H7 (cell line): ENCODE results near the gene RNF227. TPM values are rescaled to one million over a fixed set of nuclear protein-coding genes. Genes with fewer than 3 reads are reported as not detected.
"Not testable (repeated sequence)": the region's sequence is repeated elsewhere in the genome, so short reads cannot be mapped to it uniquely, and the experiment has no call there.

Source experiments
- DNase-seq: peaks from one replicate; pipeline ENCODE4 v3.0.0; 2012
- H3K27me3 ChIP-seq: 2 replicates; pipeline ENCODE4 v1.6.0; 2011; ENCODE audit warnings: mild to moderate bottlenecking, low read length; ENCODE audit not compliant: control insufficient read depth, insufficient read depth
- H3K36me3 ChIP-seq: replicated peaks from 2 replicates; pipeline ENCODE4 v1.5.1; 2011; ENCODE audit warnings: low read length; ENCODE audit not compliant: control insufficient read depth, insufficient read depth
- H3K4me3 ChIP-seq: 2 replicates; pipeline ENCODE4 v1.5.1; 2011; ENCODE audit warnings: low read depth, mild to moderate bottlenecking, control low read depth, low read length, moderate library complexity; ENCODE audit not compliant: insufficient read depth
- total RNA-seq: library from RNA; depleted of rRNA; stranded (reverse); fragments of >200 nt; shearing (Covaris generic); gene quantifications from 2 replicates; pipeline ENCODE4 v1.2.3, GENCODE V29; 2014; rRNA removed

RNF227 gene
- 0.17 and 2.0 TPM in 2 replicates for total RNA-seq

- peak; percentile 95 for DNase-seq
- Histone ChIP-seq H3K27me3 (peaks cover 43% of the 10 kb centered on the region), H3K4me3 (peak within 1 kb of the TSS; percentile 58), H3K36me3 (no peaks in the 10 kb centered on the region)
These were observed at the start of gene RNF227 for GRCh38 chr17:7915611-7916384. Gene RNF227 (minus strand): TSS chr17:7916289. CDS start chr17:7916195, 94 bp downstream.

GRCh38 chr17:7961421-7961820, 45.3 kb upstream of the RNF227 start:
- Histone ChIP-seq H3K36me3 (no peaks in the 10 kb centered on the region), H3K27me3 (no peaks in the 10 kb centered on the region), H3K4me3 (no peak overlapping the region)
- no peak for DNase-seq

GRCh38 chr17:7959503-7960253, 43.6 kb upstream of the RNF227 start:
- no peaks in the 10 kb centered on the region for H3K27me3 ChIP-seq
- no peaks in the 10 kb centered on the region for H3K36me3 ChIP-seq
- no peak for DNase-seq

GRCh38 chr17:7956228-7956965, 40.3 kb upstream of the RNF227 start:
- Histone ChIP-seq H3K4me3 (no peak overlapping the region), H3K27me3 (no peaks in the 10 kb centered on the region), H3K36me3 (no peaks in the 10 kb centered on the region)
- no peak for DNase-seq

More at GRCh38 chr17:7959503-7960253, 43.6 kb upstream of the RNF227 start:
- no peak overlapping the region for H3K4me3 ChIP-seq

- Histone ChIP-seq H3K36me3 (no peaks in the 10 kb centered on the region), H3K27me3 (no peaks in the 10 kb centered on the region), H3K4me3 (no peak overlapping the region)
- DNase-seq, result no peak
These were observed 39.5 kb upstream of the RNF227 start for GRCh38 chr17:7955414-7956227.

- H3K4me3 ChIP-seq, H3K27me3 ChIP-seq, H3K36me3 ChIP-seq, DNase-seq: not testable (repeated sequence)
These were observed 37.2 kb upstream of the RNF227 start for GRCh38 chr17:7953266-7953665.

- no peak for DNase-seq
- Histone ChIP-seq H3K27me3 (no peaks in the 10 kb centered on the region), H3K36me3 (peaks cover 3% of the 10 kb centered on the region; the same call in 1 of the 2 replicates), H3K4me3 (no peak overlapping the region)
These were observed 35.2 kb upstream of the RNF227 start for GRCh38 chr17:7951143-7951792.

GRCh38 chr17:7950578-7950977, 34.5 kb upstream of the RNF227 start:
- Histone ChIP-seq H3K36me3 (peaks cover 6% of the 10 kb centered on the region), H3K27me3 (no peaks in the 10 kb centered on the region), H3K4me3 (no peak overlapping the region)
- DNase-seq, result no peak

GRCh38 chr17:7947651-7948050, 31.6 kb upstream of the RNF227 start:
- DNase-seq, result no peak
- Histone ChIP-seq H3K36me3 (peaks cover 15% of the 10 kb centered on the region), H3K4me3 (no peak overlapping the region), H3K27me3 (no peaks in the 10 kb centered on the region)

- Histone ChIP-seq H3K36me3 (peaks cover 15% of the 10 kb centered on the region), H3K4me3 (no peak overlapping the region), H3K27me3 (no peaks in the 10 kb centered on the region)
- DNase-seq, result no peak
These were observed 30.4 kb upstream of the RNF227 start for GRCh38 chr17:7946441-7946840.

GRCh38 chr17:7945651-7946050, 29.6 kb upstream of the RNF227 start:
- no peak overlapping the region for H3K4me3 ChIP-seq
- DNase-seq, result no peak
- H3K27me3 ChIP-seq, result no peaks in the 10 kb centered on the region
- peaks cover 17% of the 10 kb centered on the region for H3K36me3 ChIP-seq

GRCh38 chr17:7944326-7944725, 28.2 kb upstream of the RNF227 start:
- DNase-seq, result no peak
- no peaks in the 10 kb centered on the region for H3K27me3 ChIP-seq
- H3K36me3 ChIP-seq, result peaks cover 22% of the 10 kb centered on the region
- no peak overlapping the region for H3K4me3 ChIP-seq

GRCh38 chr17:7943291-7943690, 27.2 kb upstream of the RNF227 start:
- no peaks in the 10 kb centered on the region for H3K27me3 ChIP-seq
- DNase-seq, result no peak
- peaks cover 21% of the 10 kb centered on the region for H3K36me3 ChIP-seq
- no peak overlapping the region for H3K4me3 ChIP-seq
